Panc1 (cell line): ENCODE data around the gene PLEKHN1. TPM values are rescaled to one million over a fixed set of nuclear protein-coding genes. Genes with fewer than 3 reads are reported as not detected.

Experiments used
- ATAC-seq: fragments of 200-7000 bp; cut with Tn5 transposase; 2 replicates; pipeline ENCODE4 v1.9.1; 2020; ENCODE audit warnings: mild to moderate bottlenecking, moderate library complexity
- BruUV-seq: library from RNA; stranded (reverse); fragments of 400-500 nt; replicated peaks from 2 replicates; lab custom pipeline; 2021; lab: Mats Ljungman, UMichigan
- CTCF ChIA-PET: fragments of 300-600 bp; sonication (Branson Sonifier 250); formaldehyde crosslinking; loops from one replicate; lab custom pipeline; 2022; ENCODE audit warnings: antibody characterized with exemption; lab: Charles Lee
- POLR2A ChIA-PET: fragments of 300-600 bp; sonication (Branson Sonifier 250); formaldehyde crosslinking; loops from one replicate; lab custom pipeline; 2022; ENCODE audit warnings: antibody characterized with exemption; lab: Charles Lee
- DNase-seq: peaks from one replicate; pipeline ENCODE4 v3.0.0-alpha.2; 2010; ENCODE audit warnings: low read depth, low spot score
- H3K27ac ChIP-seq: 2 replicates; pipeline ENCODE4 v1.5.1; 2011; ENCODE audit warnings: mild to moderate bottlenecking, low read length, inconsistent platforms
- H3K27me3 ChIP-seq: fragments of 200-500 bp; sonication (Bioruptor generic); 2 replicates; pipeline ENCODE4 v1.6.0; 2014; ENCODE audit warnings: low read length, inconsistent platforms; ENCODE audit not compliant: control insufficient read depth, insufficient read depth
- H3K36me3 ChIP-seq: fragments of 200-500 bp; sonication (Bioruptor generic); 2 replicates; pipeline ENCODE4 v1.5.1; 2014; ENCODE audit warnings: inconsistent platforms, mild to moderate bottlenecking, low read length, moderate library complexity; ENCODE audit not compliant: control insufficient read depth, insufficient read depth
- H3K4me1 ChIP-seq: 2 replicates; pipeline ENCODE4 v1.5.1; 2011; ENCODE audit warnings: inconsistent platforms, mild to moderate bottlenecking, low read length, moderate library complexity; ENCODE audit not compliant: control insufficient read depth, insufficient read depth
- H3K4me3 ChIP-seq, 2 experiments: 2 replicates each; pipeline ENCODE4 v1.5.1; 2011 to 2012; ENCODE audit warnings: low read depth in 2 of 2, low read length in 2 of 2, mild to moderate bottlenecking in 2 of 2, inconsistent platforms in 1 of 2, moderate library complexity in 1 of 2
- H3K9me3 ChIP-seq: fragments of 200-500 bp; sonication (Bioruptor generic); 2 replicates; pipeline ENCODE4 v1.5.1; 2014; ENCODE audit warnings: low read depth, mild to moderate bottlenecking, inconsistent platforms, low read length, moderate library complexity; ENCODE audit not compliant: control insufficient read depth, insufficient read depth
- POLR2AphosphoS5 ChIP-seq: IDR thresholded peaks from 2 replicates; pipeline ENCODE4 v1.6.1; 2012; ENCODE audit warnings: mild to moderate bottlenecking, low read depth, low read length, moderate library complexity
- SIN3A ChIP-seq: IDR thresholded peaks from 2 replicates; pipeline ENCODE4 v1.6.1; 2012; ENCODE audit warnings: low read depth, mild to moderate bottlenecking, low read length, moderate library complexity, borderline replicate concordance; ENCODE audit not compliant: insufficient read depth
- TCF7L2 ChIP-seq: IDR thresholded peaks from 2 replicates; pipeline ENCODE4 v1.6.1; 2011; ENCODE audit warnings: mild to moderate bottlenecking, low read depth, low read length, inconsistent platforms
- in situ Hi-C: cut with HindIII; loops from 2 replicates; pipeline ENCODE4 v1.10.0; 2016; ENCODE audit warnings: low sequenced_read_pairs, low pct_unique_long_range_greater_than_20kb
- intact Hi-C: fragments of 100-400 bp; cut with micrococcal nuclease; formaldehyde crosslinking; loops from one replicate; pipeline ENCODE4 v1.10.0; 2022; ENCODE audit not compliant: unreplicated experiment
- total RNA-seq: library from RNA; stranded (reverse); gene quantifications from one replicate; pipeline ENCODE4 v1.2.1, GENCODE V29; 2021; ENCODE audit not compliant: unreplicated experiment
- TF ChIP-seq, protein P1 (sequence below): fragments of 450-650 bp; IDR thresholded peaks from 2 replicates; pipeline ENCODE4 v1.5.1; 2017; ENCODE audit warnings: mild to moderate bottlenecking
- TF ChIP-seq, protein P2 (sequence below), 2 experiments: IDR thresholded peaks; 2 replicates each; pipeline ENCODE4 v1.6.1; 2011 to 2012; ENCODE audit warnings: low read depth in 2 of 2, control low read depth in 1 of 2, low read length in 1 of 2, mild to moderate bottlenecking in 1 of 2, moderate library complexity in 1 of 2; ENCODE audit not compliant: insufficient read depth in 1 of 2

Gene PLEKHN1
- total RNA-seq, 1 experiment from 2014 or later = 9.8 TPM

DNA sequence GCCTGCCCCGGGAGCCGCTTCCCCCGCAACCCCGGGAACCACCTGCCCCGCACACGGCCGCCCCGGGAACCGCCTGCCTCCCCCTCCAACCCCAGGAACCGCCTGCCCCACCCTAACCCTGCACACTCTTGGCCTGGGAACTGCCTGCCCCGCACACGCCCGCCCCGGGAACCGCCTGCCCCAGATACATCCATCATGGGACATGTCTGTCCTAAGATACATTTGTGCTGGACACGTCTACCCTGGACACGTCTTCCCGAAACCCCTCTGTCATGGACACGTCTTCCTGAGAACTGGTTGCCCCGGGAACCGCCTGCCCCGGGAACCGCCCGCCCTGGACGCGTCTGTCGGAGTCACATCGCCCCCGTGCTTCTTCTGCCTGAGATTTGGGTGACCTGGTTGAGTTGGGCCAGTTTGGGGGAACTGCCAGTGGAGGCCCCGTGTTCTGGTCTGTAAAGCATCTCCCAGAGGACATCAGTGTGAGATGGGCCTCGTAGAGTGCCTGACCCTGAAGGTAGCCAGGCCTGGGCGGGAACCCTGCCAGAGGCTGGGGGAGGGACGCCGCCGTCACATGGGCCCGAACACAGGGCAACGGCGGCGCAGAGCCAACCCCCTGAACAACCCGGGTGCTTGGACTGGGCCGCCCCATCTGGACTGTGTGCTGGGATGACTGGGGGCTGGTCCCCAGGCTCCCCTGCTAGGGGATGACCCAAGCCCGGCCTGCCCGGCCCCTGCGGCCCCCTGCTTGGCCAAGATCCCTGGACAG lies 12.0 kb downstream of the PLEKHN1 start:
- intact Hi-C loops = no loop called here
- in situ Hi-C loops = no loop called here
- H3K4me3 ChIP-seq = no peak overlapping the region
- no peaks in the 10 kb centered on the region for H3K9me3 ChIP-seq
- ATAC-seq = no peak
- peaks cover 4% of the 10 kb centered on the region; the same call in 1 of the 2 replicates for H3K4me1 ChIP-seq
- CTCF ChIA-PET = no interaction called here
- no peaks in the 10 kb centered on the region for H3K27me3 ChIP-seq
- POLR2A ChIA-PET = no interaction called here
- no peak overlapping the region for H3K27ac ChIP-seq
- DNase-seq = no peak
- BruUV-seq = no TSS peak
- TF ChIP-seq TCF7L2 = no peak
- no peak for TF ChIP-seq POLR2AphosphoS5
- no peak for TF ChIP-seq SIN3A
- TF ChIP-seq, protein P1, sequence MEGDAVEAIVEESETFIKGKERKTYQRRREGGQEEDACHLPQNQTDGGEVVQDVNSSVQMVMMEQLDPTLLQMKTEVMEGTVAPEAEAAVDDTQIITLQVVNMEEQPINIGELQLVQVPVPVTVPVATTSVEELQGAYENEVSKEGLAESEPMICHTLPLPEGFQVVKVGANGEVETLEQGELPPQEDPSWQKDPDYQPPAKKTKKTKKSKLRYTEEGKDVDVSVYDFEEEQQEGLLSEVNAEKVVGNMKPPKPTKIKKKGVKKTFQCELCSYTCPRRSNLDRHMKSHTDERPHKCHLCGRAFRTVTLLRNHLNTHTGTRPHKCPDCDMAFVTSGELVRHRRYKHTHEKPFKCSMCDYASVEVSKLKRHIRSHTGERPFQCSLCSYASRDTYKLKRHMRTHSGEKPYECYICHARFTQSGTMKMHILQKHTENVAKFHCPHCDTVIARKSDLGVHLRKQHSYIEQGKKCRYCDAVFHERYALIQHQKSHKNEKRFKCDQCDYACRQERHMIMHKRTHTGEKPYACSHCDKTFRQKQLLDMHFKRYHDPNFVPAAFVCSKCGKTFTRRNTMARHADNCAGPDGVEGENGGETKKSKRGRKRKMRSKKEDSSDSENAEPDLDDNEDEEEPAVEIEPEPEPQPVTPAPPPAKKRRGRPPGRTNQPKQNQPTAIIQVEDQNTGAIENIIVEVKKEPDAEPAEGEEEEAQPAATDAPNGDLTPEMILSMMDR = no peak
- TF ChIP-seq, protein P2, sequence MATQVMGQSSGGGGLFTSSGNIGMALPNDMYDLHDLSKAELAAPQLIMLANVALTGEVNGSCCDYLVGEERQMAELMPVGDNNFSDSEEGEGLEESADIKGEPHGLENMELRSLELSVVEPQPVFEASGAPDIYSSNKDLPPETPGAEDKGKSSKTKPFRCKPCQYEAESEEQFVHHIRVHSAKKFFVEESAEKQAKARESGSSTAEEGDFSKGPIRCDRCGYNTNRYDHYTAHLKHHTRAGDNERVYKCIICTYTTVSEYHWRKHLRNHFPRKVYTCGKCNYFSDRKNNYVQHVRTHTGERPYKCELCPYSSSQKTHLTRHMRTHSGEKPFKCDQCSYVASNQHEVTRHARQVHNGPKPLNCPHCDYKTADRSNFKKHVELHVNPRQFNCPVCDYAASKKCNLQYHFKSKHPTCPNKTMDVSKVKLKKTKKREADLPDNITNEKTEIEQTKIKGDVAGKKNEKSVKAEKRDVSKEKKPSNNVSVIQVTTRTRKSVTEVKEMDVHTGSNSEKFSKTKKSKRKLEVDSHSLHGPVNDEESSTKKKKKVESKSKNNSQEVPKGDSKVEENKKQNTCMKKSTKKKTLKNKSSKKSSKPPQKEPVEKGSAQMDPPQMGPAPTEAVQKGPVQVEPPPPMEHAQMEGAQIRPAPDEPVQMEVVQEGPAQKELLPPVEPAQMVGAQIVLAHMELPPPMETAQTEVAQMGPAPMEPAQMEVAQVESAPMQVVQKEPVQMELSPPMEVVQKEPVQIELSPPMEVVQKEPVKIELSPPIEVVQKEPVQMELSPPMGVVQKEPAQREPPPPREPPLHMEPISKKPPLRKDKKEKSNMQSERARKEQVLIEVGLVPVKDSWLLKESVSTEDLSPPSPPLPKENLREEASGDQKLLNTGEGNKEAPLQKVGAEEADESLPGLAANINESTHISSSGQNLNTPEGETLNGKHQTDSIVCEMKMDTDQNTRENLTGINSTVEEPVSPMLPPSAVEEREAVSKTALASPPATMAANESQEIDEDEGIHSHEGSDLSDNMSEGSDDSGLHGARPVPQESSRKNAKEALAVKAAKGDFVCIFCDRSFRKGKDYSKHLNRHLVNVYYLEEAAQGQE (IDR thresholded peaks at IDR 0.05; ENCODE audit: insufficient read depth in 1 of 2, low read depth in 2 of 2, low read length in 1 of 2) = no peak
- no peaks in the 10 kb centered on the region for H3K36me3 ChIP-seq

DNA sequence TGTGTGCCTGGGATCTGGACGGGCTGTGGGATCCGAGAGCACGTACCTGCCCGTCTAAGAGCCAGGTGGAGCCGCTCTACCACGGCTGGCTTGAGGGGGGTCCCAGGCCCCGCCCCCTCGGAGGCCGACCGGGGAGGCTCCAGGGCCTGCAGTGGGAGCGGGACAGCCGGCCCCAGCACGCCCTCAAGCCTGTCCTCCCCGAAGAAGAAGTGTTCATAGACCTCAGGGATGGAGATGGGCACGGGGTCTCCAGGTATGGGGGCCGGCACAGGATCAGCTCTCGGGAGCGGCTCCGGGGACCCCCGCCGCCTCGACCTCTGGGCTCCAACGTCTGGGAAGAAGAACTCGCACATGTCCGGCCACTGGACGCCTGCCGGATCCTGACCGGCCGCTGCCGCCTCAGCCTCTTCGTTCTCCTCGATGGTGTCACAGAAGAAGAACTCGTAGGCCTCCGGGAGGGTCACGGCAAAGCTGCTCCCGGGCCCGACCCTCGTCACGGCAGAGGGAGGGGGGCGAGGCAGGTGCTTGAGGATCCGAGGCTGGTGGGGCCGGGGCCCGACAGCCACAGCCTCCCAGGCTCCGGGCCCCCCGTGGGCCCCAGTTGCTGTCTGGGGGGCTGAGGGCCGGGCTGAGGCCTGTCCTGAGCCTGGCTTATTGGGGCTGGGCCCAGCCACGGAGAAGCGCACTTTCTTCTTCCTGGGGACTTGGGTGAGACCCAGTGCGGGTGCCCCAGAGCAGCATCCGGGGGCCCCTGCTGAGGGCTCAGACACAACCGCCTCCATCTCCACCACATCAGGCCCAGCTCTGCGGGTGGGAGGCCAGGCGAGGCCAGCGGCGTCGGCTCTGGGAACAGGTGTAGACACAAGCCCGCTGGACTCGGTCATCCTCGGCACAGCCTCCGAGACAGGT lies 12.8 kb downstream of the PLEKHN1 start:
- Histone ChIP-seq H3K27me3 (no peaks in the 10 kb centered on the region), H3K9me3 (no peaks in the 10 kb centered on the region), H3K4me1 (peaks cover 4% of the 10 kb centered on the region; the same call in 1 of the 2 replicates), H3K4me3 (no peak overlapping the region), H3K27ac (no peak overlapping the region), H3K36me3 (no peaks in the 10 kb centered on the region)
- ATAC-seq = no peak
- no peak for DNase-seq
- TF ChIP-seq, protein P2 (IDR thresholded peaks at IDR 0.05; ENCODE audit: insufficient read depth in 1 of 2, low read depth in 2 of 2, low read length in 1 of 2) = no peak
- TF ChIP-seq SIN3A = no peak
- TF ChIP-seq TCF7L2 = no peak
- ChIA-PET CTCF (no interaction called here), POLR2A (no interaction called here)
- no TSS peak for BruUV-seq
- in situ Hi-C loops = no loop called here
- intact Hi-C loops = no loop called here
